HEK293 (cell line): ENCODE measurements around the gene PRKD3.

Experiments used
- EGR2 ChIP-seq: fragments of 450-650 bp; formaldehyde crosslinking; IDR thresholded peaks from 2 replicates; pipeline ENCODE4 v1.5.1; 2016; ENCODE audit warnings: low read depth, missing biosample characterization, missing genetic modification characterization
- GLIS1 ChIP-seq: fragments of 450-650 bp; formaldehyde crosslinking; IDR thresholded peaks from 2 replicates; pipeline ENCODE4 v1.5.1; 2016; ENCODE audit warnings: missing biosample characterization, missing genetic modification characterization
- HIC1 ChIP-seq: fragments of 450-650 bp; formaldehyde crosslinking; IDR thresholded peaks from 2 replicates; pipeline ENCODE4 v1.5.1; 2016; ENCODE audit warnings: missing biosample characterization, missing genetic modification characterization
- IKZF3 ChIP-seq: fragments of 450-650 bp; IDR thresholded peaks from 2 replicates; pipeline ENCODE4 v1.5.0; 2018; ENCODE audit warnings: missing biosample characterization, mild to moderate bottlenecking, missing genetic modification characterization, moderate library complexity
- PRDM4 ChIP-seq: fragments of 450-650 bp; formaldehyde crosslinking; IDR thresholded peaks from 2 replicates; pipeline ENCODE4 v1.5.1; 2017; ENCODE audit warnings: missing biosample characterization, missing genetic modification characterization
- RBAK ChIP-seq: fragments of 450-650 bp; formaldehyde crosslinking; IDR thresholded peaks from 2 replicates; pipeline ENCODE4 v1.5.1; 2016; ENCODE audit warnings: missing biosample characterization, missing genetic modification characterization
- REST ChIP-seq: fragments of 450-650 bp; formaldehyde crosslinking; IDR thresholded peaks from 2 replicates; pipeline ENCODE4 v1.5.1; 2016; ENCODE audit warnings: missing biosample characterization, missing genetic modification characterization
- TRIM28 ChIP-seq: IDR thresholded peaks from 2 replicates; pipeline ENCODE4 v1.6.1; 2011; ENCODE audit warnings: low read length, control low read depth, borderline replicate concordance
- ZBTB10 ChIP-seq: fragments of 450-650 bp; formaldehyde crosslinking; IDR thresholded peaks from 2 replicates; pipeline ENCODE4 v1.5.1; 2016; ENCODE audit warnings: missing biosample characterization, missing genetic modification characterization
- ZBTB26 ChIP-seq: fragments of 450-650 bp; formaldehyde crosslinking; optimal IDR thresholded peaks from 2 replicates; pipeline ENCODE3; 2016; ENCODE audit warnings: missing biosample characterization, mild to moderate bottlenecking, missing genetic modification characterization
- ZFP3 ChIP-seq: fragments of 450-650 bp; formaldehyde crosslinking; IDR thresholded peaks from 2 replicates; pipeline ENCODE4 v1.5.1; 2016; ENCODE audit warnings: low read depth, missing biosample characterization, missing genetic modification characterization
- ZFP37 ChIP-seq: fragments of 450-650 bp; formaldehyde crosslinking; IDR thresholded peaks from 2 replicates; pipeline ENCODE4 v1.5.1; 2016; ENCODE audit warnings: missing biosample characterization, missing genetic modification characterization
- ZFP41 ChIP-seq: fragments of 450-650 bp; formaldehyde crosslinking; IDR thresholded peaks from 2 replicates; pipeline ENCODE4 v1.5.1; 2016; ENCODE audit warnings: missing biosample characterization, missing genetic modification characterization, borderline replicate concordance
- ZNF121 ChIP-seq: fragments of 450-650 bp; formaldehyde crosslinking; IDR thresholded peaks from 2 replicates; pipeline ENCODE4 v1.5.1; 2016; ENCODE audit warnings: missing biosample characterization, missing genetic modification characterization
- ZNF132 ChIP-seq: fragments of 450-650 bp; formaldehyde crosslinking; IDR thresholded peaks from 2 replicates; pipeline ENCODE4 v1.5.1; 2017; ENCODE audit warnings: missing biosample characterization, missing genetic modification characterization, borderline replicate concordance
- ZNF2 ChIP-seq: fragments of 450-650 bp; formaldehyde crosslinking; IDR thresholded peaks from 2 replicates; pipeline ENCODE4 v1.5.1; 2016; ENCODE audit warnings: missing biosample characterization, missing genetic modification characterization
- ZNF221 ChIP-seq: fragments of 450-650 bp; formaldehyde crosslinking; IDR thresholded peaks from 2 replicates; pipeline ENCODE4 v1.5.1; 2017; ENCODE audit warnings: missing biosample characterization, missing genetic modification characterization, borderline replicate concordance
- ZNF324 ChIP-seq: fragments of 450-650 bp; formaldehyde crosslinking; IDR thresholded peaks from 2 replicates; pipeline ENCODE4 v1.5.1; 2016; ENCODE audit warnings: missing biosample characterization, missing genetic modification characterization
- ZNF335 ChIP-seq: fragments of 450-650 bp; formaldehyde crosslinking; conservative IDR thresholded peaks from 2 replicates; pipeline ENCODE4 v1.5.1; 2016; ENCODE audit warnings: missing biosample characterization, missing genetic modification characterization
- ZNF350 ChIP-seq: fragments of 450-650 bp; formaldehyde crosslinking; IDR thresholded peaks from 2 replicates; pipeline ENCODE4 v1.5.0; 2017; ENCODE audit warnings: missing biosample characterization, mild to moderate bottlenecking, missing genetic modification characterization
- ZNF37A ChIP-seq: fragments of 450-650 bp; IDR thresholded peaks from 2 replicates; pipeline ENCODE4 v1.5.1; 2018; ENCODE audit warnings: missing biosample characterization, missing genetic modification characterization
- ZNF596 ChIP-seq: fragments of 450-650 bp; IDR thresholded peaks from 2 replicates; pipeline ENCODE4 v1.5.0; 2018; ENCODE audit warnings: missing biosample characterization, mild to moderate bottlenecking, missing genetic modification characterization, moderate library complexity
- ZNF600 ChIP-seq: fragments of 450-650 bp; formaldehyde crosslinking; IDR thresholded peaks from 2 replicates; pipeline ENCODE4 v1.5.1; 2016; ENCODE audit warnings: missing biosample characterization, missing genetic modification characterization
- ZNF830 ChIP-seq: fragments of 450-650 bp; IDR thresholded peaks from 2 replicates; pipeline ENCODE4 v1.5.0; 2018; ENCODE audit warnings: missing biosample characterization, missing genetic modification characterization, low read depth, mild to moderate bottlenecking, moderate library complexity

Gene PRKD3

GRCh38 chr2:37344453-37345361 lies 20.1 kb upstream of the PRKD3 start, which contains the start of gene QPCT (continued):
- TF ChIP-seq ZNF600 (tag by site-specific recombination) (peak; percentile 87), ZNF37A (tag by site-specific recombination) (no peak), PRDM4 (tag by site-specific recombination) (no peak), ZBTB10 (peak; percentile 72), ZNF2 (tag by site-specific recombination) (peak; percentile 75), ZNF324 (tag by site-specific recombination) (0 out of 2 replicates have a peak, but pooled peaks have one; percentile 17), HIC1 (peak; percentile 73), ZNF132 (tag by site-specific recombination) (no peak), IKZF3 (tag by site-specific recombination) (peak; percentile 55; the same call in 1 of the 2 replicates), ZFP37 (peak; percentile 86), ZNF121 (tag by site-specific recombination) (no peak), RBAK (tag by site-specific recombination) (no peak), ZNF596 (no peak), ZFP41 (tag by site-specific recombination) (no peak), ZFP3 (tag by site-specific recombination) (no peak), TRIM28 (no peak), REST (no peak), ZNF830 (tag by site-specific recombination) (no peak), ZBTB26 (tag by site-specific recombination) (peak; percentile 93), ZNF335 (tag by site-specific recombination) (peak; percentile 97), ZNF350 (no peak), EGR2 (tag by site-specific recombination) (0 out of 2 replicates have a peak, but pooled peaks have one; percentile 9), ZNF221 (tag by site-specific recombination) (no peak), GLIS1 (tag by site-specific recombination) (peak; percentile 98)
